ENCODE data around the gene ULK1.
"Not testable (repeated sequence)": the region's sequence is repeated elsewhere in the genome, so short reads cannot be mapped to it uniquely, and the experiment has no call there.

Gene ULK1

GRCh38 chr12:131878436-131878835 is 16.0 kb upstream of the ULK1 start:
- not testable (repeated sequence) for H3K9ac ChIP-seq (ENCODE audit: low read length); H3K27ac ChIP-seq (ENCODE audit: low read length); H3K27me3 ChIP-seq (ENCODE audit: control insufficient read depth, insufficient read depth, low read length); H3K4me3 ChIP-seq (ENCODE audit: low read length); H3K9me3 ChIP-seq (ENCODE audit: control insufficient read depth, low read depth, low read length); H3K36me3 ChIP-seq (ENCODE audit: control insufficient read depth, low read depth, low read length)
- H3K4me1 ChIP-seq (ENCODE audit: control insufficient read depth, low read depth, low read length) = peaks cover 12% of the 10 kb centered on the region

GRCh38 chr12:131882804-131883520 is 11.5 kb upstream of the ULK1 start:
- no peaks in the 10 kb centered on the region for H3K36me3 ChIP-seq (ENCODE audit: control insufficient read depth, low read depth, low read length)
- H3K27me3 ChIP-seq (ENCODE audit: control insufficient read depth, insufficient read depth, low read length) = no peaks in the 10 kb centered on the region
- H3K4me1 ChIP-seq (ENCODE audit: control insufficient read depth, low read depth, low read length) = peaks cover 11% of the 10 kb centered on the region
- no peak overlapping the region for H3K27ac ChIP-seq (ENCODE audit: low read length)
- no peak overlapping the region for H3K4me3 ChIP-seq (ENCODE audit: low read length)
- H3K9me3 ChIP-seq (ENCODE audit: control insufficient read depth, low read depth, low read length) = no peaks in the 10 kb centered on the region
- H3K9ac ChIP-seq (ENCODE audit: low read length) = no peak overlapping the region

GRCh38 chr12:131883521-131883900 is 10.9 kb upstream of the ULK1 start:
- Histone ChIP-seq H3K36me3 (ENCODE audit: control insufficient read depth, low read depth, low read length) (no peaks in the 10 kb centered on the region), H3K27me3 (ENCODE audit: control insufficient read depth, insufficient read depth, low read length) (no peaks in the 10 kb centered on the region), H3K9ac (ENCODE audit: low read length) (no peak overlapping the region), H3K4me1 (ENCODE audit: control insufficient read depth, low read depth, low read length) (peaks cover 6% of the 10 kb centered on the region), H3K9me3 (ENCODE audit: control insufficient read depth, low read depth, low read length) (no peaks in the 10 kb centered on the region), H3K4me3 (ENCODE audit: low read length) (no peak overlapping the region), H3K27ac (ENCODE audit: low read length) (no peak overlapping the region)

GRCh38 chr12:131885076-131885475 is 9.3 kb upstream of the ULK1 start:
- not testable (repeated sequence) for H3K9me3 ChIP-seq (ENCODE audit: control insufficient read depth, low read depth, low read length); H3K9ac ChIP-seq (ENCODE audit: low read length); H3K27me3 ChIP-seq (ENCODE audit: control insufficient read depth, insufficient read depth, low read length); H3K4me3 ChIP-seq (ENCODE audit: low read length); H3K27ac ChIP-seq (ENCODE audit: low read length); H3K36me3 ChIP-seq (ENCODE audit: control insufficient read depth, low read depth, low read length); H3K4me1 ChIP-seq (ENCODE audit: control insufficient read depth, low read depth, low read length)

- Histone ChIP-seq H3K9me3 (ENCODE audit: control insufficient read depth, low read depth, low read length) (no peaks in the 10 kb centered on the region), H3K4me3 (ENCODE audit: low read length) (no peak overlapping the region), H3K9ac (ENCODE audit: low read length) (no peak overlapping the region), H3K4me1 (ENCODE audit: control insufficient read depth, low read depth, low read length) (no peaks in the 10 kb centered on the region), H3K27ac (ENCODE audit: low read length) (no peak overlapping the region), H3K27me3 (ENCODE audit: control insufficient read depth, insufficient read depth, low read length) (no peaks in the 10 kb centered on the region), H3K36me3 (ENCODE audit: control insufficient read depth, low read depth, low read length) (no peaks in the 10 kb centered on the region)
Observed at GRCh38 chr12:131885543-131886057, 8.8 kb upstream of the ULK1 start.

GRCh38 chr12:131891722-131892121 is 2.7 kb upstream of the ULK1 start:
- not testable (repeated sequence) for H3K9me3 ChIP-seq (ENCODE audit: control insufficient read depth, low read depth, low read length); H3K9ac ChIP-seq (ENCODE audit: low read length); H3K4me3 ChIP-seq (ENCODE audit: low read length); H3K27ac ChIP-seq (ENCODE audit: low read length); H3K27me3 ChIP-seq (ENCODE audit: control insufficient read depth, insufficient read depth, low read length); H3K4me1 ChIP-seq (ENCODE audit: control insufficient read depth, low read depth, low read length); H3K36me3 ChIP-seq (ENCODE audit: control insufficient read depth, low read depth, low read length)

- Histone ChIP-seq H3K27me3 (ENCODE audit: control insufficient read depth, insufficient read depth, low read length) (no peaks in the 10 kb centered on the region), H3K27ac (ENCODE audit: low read length) (no peak overlapping the region), H3K9me3 (ENCODE audit: control insufficient read depth, low read depth, low read length) (no peaks in the 10 kb centered on the region), H3K4me3 (ENCODE audit: low read length) (no peak overlapping the region), H3K36me3 (ENCODE audit: control insufficient read depth, low read depth, low read length) (no peaks in the 10 kb centered on the region), H3K9ac (ENCODE audit: low read length) (no peak overlapping the region), H3K4me1 (ENCODE audit: control insufficient read depth, low read depth, low read length) (peaks cover 5% of the 10 kb centered on the region)
Observed at GRCh38 chr12:131892711-131893604, 1.5 kb upstream of the ULK1 start.

GRCh38 chr12:131893605-131894312 is 663 bp upstream of the ULK1 start:
- no peaks in the 10 kb centered on the region for H3K36me3 ChIP-seq (ENCODE audit: control insufficient read depth, low read depth, low read length)
- H3K4me3 ChIP-seq (ENCODE audit: low read length) = no peak overlapping the region
- peaks cover 5% of the 10 kb centered on the region for H3K4me1 ChIP-seq (ENCODE audit: control insufficient read depth, low read depth, low read length)
- H3K27ac ChIP-seq (ENCODE audit: low read length) = no peak overlapping the region
- H3K9ac ChIP-seq (ENCODE audit: low read length) = no peak overlapping the region
- no peaks in the 10 kb centered on the region for H3K9me3 ChIP-seq (ENCODE audit: control insufficient read depth, low read depth, low read length)
- H3K27me3 ChIP-seq (ENCODE audit: control insufficient read depth, insufficient read depth, low read length) = no peaks in the 10 kb centered on the region

GRCh38 chr12:131894981-131895639 is 688 bp downstream of the ULK1 start:
- Histone ChIP-seq H3K4me3 (ENCODE audit: low read length) (peak overlapping the region; percentile 62), H3K27me3 (ENCODE audit: control insufficient read depth, insufficient read depth, low read length) (no peaks in the 10 kb centered on the region), H3K4me1 (ENCODE audit: control insufficient read depth, low read depth, low read length) (peaks cover 5% of the 10 kb centered on the region), H3K9me3 (ENCODE audit: control insufficient read depth, low read depth, low read length) (no peaks in the 10 kb centered on the region), H3K9ac (ENCODE audit: low read length) (peak overlapping the region; percentile 50), H3K27ac (ENCODE audit: low read length) (no peak overlapping the region), H3K36me3 (ENCODE audit: control insufficient read depth, low read depth, low read length) (no peaks in the 10 kb centered on the region)

GRCh38 chr12:131895640-131896079 is 1.2 kb downstream of the ULK1 start:
- H3K4me3 ChIP-seq (ENCODE audit: low read length) = peak overlapping the region; percentile 62
- H3K27me3 ChIP-seq (ENCODE audit: control insufficient read depth, insufficient read depth, low read length) = no peaks in the 10 kb centered on the region
- no peak overlapping the region for H3K27ac ChIP-seq (ENCODE audit: low read length)
- H3K4me1 ChIP-seq (ENCODE audit: control insufficient read depth, low read depth, low read length) = peaks cover 5% of the 10 kb centered on the region
- H3K9me3 ChIP-seq (ENCODE audit: control insufficient read depth, low read depth, low read length) = no peaks in the 10 kb centered on the region
- H3K36me3 ChIP-seq (ENCODE audit: control insufficient read depth, low read depth, low read length) = peaks cover 2% of the 10 kb centered on the region
- peak overlapping the region; percentile 50 for H3K9ac ChIP-seq (ENCODE audit: low read length)
